ENCODE data around the gene ABHD14A.

- no peak for TF ChIP-seq CTCF (IDR thresholded peaks at IDR 0.05)
- TF ChIP-seq POLR2AphosphoS5 (IDR thresholded peaks at IDR 0.05): peak; percentile 43
Measured at GRCh38 chr3:52019352-52020080, 44.7 kb downstream of the ABHD14A start.
